ENCODE results near the gene ACOX3. TPM values are rescaled to one million over a fixed set of nuclear protein-coding genes. Genes with fewer than 3 reads are reported as not detected.

The ACOX3 gene
- total and polyA plus RNA-seq, 2 of the 8 experiments (the other 6 are each of a cell fraction or from before 2014, with no cell fraction given), result 2.5 to 9.9 TPM

DNA sequence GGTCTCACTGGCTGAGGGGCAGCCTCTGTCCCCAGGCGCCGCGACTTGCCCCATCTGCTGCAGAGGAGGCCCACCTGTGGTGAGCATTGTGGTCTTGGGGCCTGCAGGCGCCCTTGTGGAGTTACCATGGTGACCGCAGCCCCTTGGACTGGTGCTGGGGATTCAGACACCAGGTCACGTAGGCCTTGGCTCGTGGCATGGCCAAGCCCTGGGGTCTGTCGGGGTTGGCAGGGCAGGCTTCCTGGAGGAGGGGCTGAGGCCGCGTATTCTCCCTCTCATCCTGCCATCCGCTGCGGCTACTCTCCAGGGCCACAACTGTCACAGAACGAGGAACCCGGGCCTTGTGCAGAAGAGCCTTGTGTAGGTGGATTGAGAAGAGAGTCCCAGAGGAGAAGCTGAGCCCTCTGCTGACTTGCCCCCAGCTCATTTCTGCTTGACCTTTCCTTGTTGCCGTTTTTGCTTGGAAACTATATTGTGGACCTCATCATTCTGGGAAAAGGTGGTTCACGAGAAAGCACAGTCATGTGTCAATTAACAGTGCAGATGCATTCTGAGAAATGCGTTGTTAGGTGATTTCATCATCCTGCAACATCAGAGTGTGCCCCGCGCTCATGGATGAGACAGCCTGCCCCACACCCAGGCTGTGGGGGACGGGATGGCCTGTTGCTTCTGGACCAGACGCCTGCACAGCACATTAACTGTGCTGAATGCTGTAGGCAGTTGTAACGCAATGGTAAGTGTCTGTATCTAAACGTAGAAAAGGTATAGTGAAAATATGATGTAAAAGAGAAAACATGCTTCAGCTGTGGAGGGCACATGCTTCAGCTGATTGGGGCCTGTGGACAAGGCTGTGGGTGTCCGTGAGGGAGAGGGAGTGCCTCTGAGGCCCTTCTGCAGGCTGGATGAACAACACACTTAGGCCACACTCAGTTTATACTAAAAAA is 38.5 kb upstream of the ACOX3 start:
- Histone ChIP-seq H3K4ac (replicated peaks; ENCODE audit: insufficient read length, low read depth, low read length) (no peak overlapping the region), H4K8ac (ENCODE audit: extremely low read depth, insufficient read depth, low read length) (peak overlapping the region; percentile 71; the same call in 1 of the 2 replicates), H4K5ac (ENCODE audit: insufficient read length, low read depth, low read length) (no peak overlapping the region), H2BK120ac (replicated peaks; ENCODE audit: low read depth, low read length) (no peak overlapping the region), H3K4me1 (replicated peaks in 1 of 4; ENCODE audit: control insufficient read depth in 3 of 4, insufficient read depth in 4 of 4, low read length in 3 of 4) (peaks cover 0 to 3% (median 0%) of the 10 kb centered on the region in 4 experiments; a peak in 2 of 7 replicates), H3K4me3 (ENCODE audit: extremely low read depth in 1 of 4, insufficient read depth in 2 of 4, low read depth in 3 of 4, low read length in 4 of 4) (no peak overlapping the region), H3K27ac (ENCODE audit: low read depth, low read length) (no peak overlapping the region), H3K14ac (ENCODE audit: insufficient read length) (no peak overlapping the region), H2BK5ac (ENCODE audit: low read depth, low read length) (no peak overlapping the region), H3K23me2 (ENCODE audit: low read depth, low read length) (no peaks in the 10 kb centered on the region), H2BK20ac (ENCODE audit: low read length) (no peak overlapping the region), H3K18ac (ENCODE audit: extremely low read depth, low read length) (no peak overlapping the region), H3K36me3 (ENCODE audit: control insufficient read depth in 2 of 4, insufficient read depth in 4 of 4, low read length in 3 of 4) (peaks cover 0 to 7% (median 4%) of the 10 kb centered on the region in 4 experiments; a peak in 4 of 8 replicates), H3K23ac (ENCODE audit: insufficient read length) (no peak overlapping the region), H3K4me2 (ENCODE audit: insufficient read depth in 1 of 2, low read depth in 2 of 2, low read length in 2 of 2) (no peak overlapping the region), H2BK12ac (ENCODE audit: low read depth, low read length) (no peak overlapping the region), H2AK5ac (ENCODE audit: low read depth, low read length) (no peak overlapping the region), H3K79me2 (ENCODE audit: control insufficient read depth in 1 of 2, insufficient read depth in 2 of 2, low read length in 2 of 2) (no peaks in the 10 kb centered on the region), H3K79me1 (ENCODE audit: low read depth, low read length) (no peaks in the 10 kb centered on the region), H3K27me3 (replicated peaks in 1 of 4; ENCODE audit: control insufficient read depth in 3 of 4, extremely low read depth in 1 of 4, insufficient read depth in 3 of 4, low read length in 3 of 4) (no peaks in the 10 kb centered on the region), H3K9ac (replicated peaks in 1 of 4; ENCODE audit: extremely low read depth in 1 of 4, low read depth in 3 of 4, low read length in 3 of 4) (no peak overlapping the region), H3K56ac (replicated peaks; ENCODE audit: insufficient read length, low read depth, low read length) (no peak overlapping the region), H2BK15ac (ENCODE audit: low read length) (peak overlapping the region; percentile 37; the same call in 1 of the 2 replicates), H4K91ac (replicated peaks; ENCODE audit: insufficient read length, low read length) (no peak overlapping the region), H2AFZ (ENCODE audit: low read length) (no peak overlapping the region), H4K20me1 (replicated peaks in 1 of 2; ENCODE audit: control insufficient read depth in 1 of 2, insufficient read depth in 2 of 2, low read length in 2 of 2) (peaks cover 0 to 5% of the 10 kb centered on the region in 2 experiments), H3K9me3 (ENCODE audit: insufficient read depth in 2 of 2, low read depth in 1 of 2, low read length in 1 of 2) (no peaks in the 10 kb centered on the region)
- POLR2A ChIA-PET (ENCODE audit: partially characterized antibody), result interaction anchor here (1.1 to 1.9 kb wide), 2 partner anchors 15 to 41 kb away, joined by 3 to 8 read pairs; no protein-coding TSS in a partner anchor
- FAIRE-seq, result no peak
- DNase-seq (ENCODE audit: low read depth in 1 of 2, low spot score in 2 of 2), result no peak
- CTCF ChIA-PET (ENCODE audit: partially characterized antibody), result interaction anchor here (0.6 to 5.3 kb wide), 11 partner anchors 10 to 397 kb away, joined by 3 to 22 read pairs (median 4); no protein-coding TSS in a partner anchor
- 89% methylated on average over 24 of the region's 24 CpGs; no CpG with 5 or more reads in 1 of the 2 experiments for WGBS, 2 experiments (ENCODE audit: extremely low coverage in 1 of 2, insufficient coverage in 1 of 2, insufficient read length in 1 of 2, insufficient replicate concordance in 2 of 2, low coverage in 1 of 2, low lambda C conversion rate in 2 of 2, missing lambda C conversion rate in 1 of 2)
- TF ChIP-seq POU5F1 (IDR thresholded peaks at IDR 0.05; ENCODE audit: low read depth, low read length), result no peak
- no peak for TF ChIP-seq BRCA1 (IDR thresholded peaks at IDR 0.05; ENCODE audit: low read depth, low read length)
- no peak for TF ChIP-seq KDM5A (IDR thresholded peaks at IDR 0.05; ENCODE audit: low read length)
- TF ChIP-seq SP1 (IDR thresholded peaks at IDR 0.05; ENCODE audit: low read depth, low read length), result no peak
